Panc1 (cell line): Measurements from ENCODE around the gene SLC25A33. TPM values are rescaled to one million over a fixed set of nuclear protein-coding genes. Genes with fewer than 3 reads are reported as not detected.

ENCODE experiments used
- ATAC-seq: fragments of 200-7000 bp; cut with Tn5 transposase; 2 replicates; pipeline ENCODE4 v1.9.1; 2020; ENCODE audit warnings: mild to moderate bottlenecking, moderate library complexity
- BruUV-seq: library from RNA; stranded (reverse); fragments of 400-500 nt; replicated peaks from 2 replicates; lab custom pipeline; 2021; lab: Mats Ljungman, UMichigan
- CTCF ChIA-PET: fragments of 300-600 bp; sonication (Branson Sonifier 250); formaldehyde crosslinking; loops from one replicate; lab custom pipeline; 2022; ENCODE audit warnings: antibody characterized with exemption; lab: Charles Lee
- POLR2A ChIA-PET: fragments of 300-600 bp; sonication (Branson Sonifier 250); formaldehyde crosslinking; loops from one replicate; lab custom pipeline; 2022; ENCODE audit warnings: antibody characterized with exemption; lab: Charles Lee
- DNase-seq: peaks from one replicate; pipeline ENCODE4 v3.0.0-alpha.2; 2010; ENCODE audit warnings: low read depth, low spot score
- H3K27ac ChIP-seq: 2 replicates; pipeline ENCODE4 v1.5.1; 2011; ENCODE audit warnings: mild to moderate bottlenecking, low read length, inconsistent platforms
- H3K27me3 ChIP-seq: fragments of 200-500 bp; sonication (Bioruptor generic); 2 replicates; pipeline ENCODE4 v1.6.0; 2014; ENCODE audit warnings: low read length, inconsistent platforms; ENCODE audit not compliant: control insufficient read depth, insufficient read depth
- H3K36me3 ChIP-seq: fragments of 200-500 bp; sonication (Bioruptor generic); 2 replicates; pipeline ENCODE4 v1.5.1; 2014; ENCODE audit warnings: inconsistent platforms, mild to moderate bottlenecking, low read length, moderate library complexity; ENCODE audit not compliant: control insufficient read depth, insufficient read depth
- H3K4me1 ChIP-seq: 2 replicates; pipeline ENCODE4 v1.5.1; 2011; ENCODE audit warnings: inconsistent platforms, mild to moderate bottlenecking, low read length, moderate library complexity; ENCODE audit not compliant: control insufficient read depth, insufficient read depth
- H3K4me3 ChIP-seq, 2 experiments: 2 replicates each; pipeline ENCODE4 v1.5.1; 2011 to 2012; ENCODE audit warnings: low read depth in 2 of 2, low read length in 2 of 2, mild to moderate bottlenecking in 2 of 2, inconsistent platforms in 1 of 2, moderate library complexity in 1 of 2
- H3K9me3 ChIP-seq: fragments of 200-500 bp; sonication (Bioruptor generic); 2 replicates; pipeline ENCODE4 v1.5.1; 2014; ENCODE audit warnings: low read depth, mild to moderate bottlenecking, inconsistent platforms, low read length, moderate library complexity; ENCODE audit not compliant: control insufficient read depth, insufficient read depth
- CTCF ChIP-seq: fragments of 450-650 bp; IDR thresholded peaks from 2 replicates; pipeline ENCODE4 v1.5.1; 2017; ENCODE audit warnings: mild to moderate bottlenecking
- REST ChIP-seq, 2 experiments: IDR thresholded peaks; 2 replicates each; pipeline ENCODE4 v1.6.1; 2011 to 2012; ENCODE audit warnings: low read depth in 2 of 2, control low read depth in 1 of 2, low read length in 1 of 2, mild to moderate bottlenecking in 1 of 2, moderate library complexity in 1 of 2; ENCODE audit not compliant: insufficient read depth in 1 of 2
- SIN3A ChIP-seq: IDR thresholded peaks from 2 replicates; pipeline ENCODE4 v1.6.1; 2012; ENCODE audit warnings: low read depth, mild to moderate bottlenecking, low read length, moderate library complexity, borderline replicate concordance; ENCODE audit not compliant: insufficient read depth
- in situ Hi-C: cut with HindIII; loops from 2 replicates; pipeline ENCODE4 v1.10.0; 2016; ENCODE audit warnings: low sequenced_read_pairs, low pct_unique_long_range_greater_than_20kb
- intact Hi-C: fragments of 100-400 bp; cut with micrococcal nuclease; formaldehyde crosslinking; loops from one replicate; pipeline ENCODE4 v1.10.0; 2022; ENCODE audit not compliant: unreplicated experiment
- total RNA-seq: library from RNA; stranded (reverse); gene quantifications from one replicate; pipeline ENCODE4 v1.2.1, GENCODE V29; 2021; ENCODE audit not compliant: unreplicated experiment

The SLC25A33 gene
- total RNA-seq, 1 experiment from 2014 or later: 13.4 TPM

- intact Hi-C loops (no loop called here), in situ Hi-C loops (no loop called here)
- H3K27me3 ChIP-seq: no peaks in the 10 kb centered on the region
- DNase-seq (no peak), ATAC-seq (no peak)
- no peaks in the 10 kb centered on the region; the same call in 1 of the 2 replicates for H3K36me3 ChIP-seq
- no peak for TF ChIP-seq REST (IDR thresholded peaks at IDR 0.05; ENCODE audit: insufficient read depth in 1 of 2, low read depth in 2 of 2, low read length in 1 of 2)
- no peaks in the 10 kb centered on the region for H3K4me1 ChIP-seq
- no peak overlapping the region for H3K27ac ChIP-seq
- no peaks in the 10 kb centered on the region for H3K9me3 ChIP-seq
- CTCF ChIA-PET: no interaction called here
- POLR2A ChIA-PET: no interaction called here
- H3K4me3 ChIP-seq: no peak overlapping the region
- no TSS peak for BruUV-seq
Observed at GRCh38 chr1:9610548-9610947, 71.3 kb downstream of the SLC25A33 start.

- POLR2A ChIA-PET: no interaction called here
- Histone ChIP-seq H3K27ac (no peak overlapping the region), H3K4me1 (no peaks in the 10 kb centered on the region), H3K9me3 (no peaks in the 10 kb centered on the region), H3K27me3 (no peaks in the 10 kb centered on the region), H3K36me3 (no peaks in the 10 kb centered on the region; the same call in 1 of the 2 replicates), H3K4me3 (no peak overlapping the region)
- TF ChIP-seq SIN3A (no peak), REST (IDR thresholded peaks at IDR 0.05; ENCODE audit: insufficient read depth in 1 of 2, low read depth in 2 of 2, low read length in 1 of 2) (no peak), CTCF (no peak)
- DNase-seq (no peak), ATAC-seq (no peak)
- intact Hi-C loops: no loop called here
- CTCF ChIA-PET: interaction anchor here (0.6 kb wide), 1 partner anchor 18 kb away, joined by 3 read pairs; no protein-coding TSS in a partner anchor
- in situ Hi-C loops: no loop called here
- no TSS peak for BruUV-seq
Observed at GRCh38 chr1:9611716-9612115, 72.5 kb downstream of the SLC25A33 start.
